DOHH2 (cell line): Measurements from ENCODE around the gene ISLR2.

ENCODE experiments used
- EZH2phosphoT487 ChIP-seq: fragments of 200-600 bp; sonication (generic); IDR thresholded peaks from 2 replicates; pipeline ENCODE4 v1.6.1; 2017; ENCODE audit warnings: borderline replicate concordance, mild to moderate bottlenecking, antibody characterized with exemption, low read length, moderate library complexity, mixed read lengths
- TF ChIP-seq, protein P1 (sequence below): fragments of 200-600 bp; sonication (generic); IDR thresholded peaks from one replicate; pipeline ENCODE4 v1.5.1; 2014; ENCODE audit warnings: antibody characterized with exemption, mild to moderate bottlenecking, low read depth, low read length; ENCODE audit not compliant: poor library complexity, severe bottlenecking

- TF ChIP-seq, protein P1, sequence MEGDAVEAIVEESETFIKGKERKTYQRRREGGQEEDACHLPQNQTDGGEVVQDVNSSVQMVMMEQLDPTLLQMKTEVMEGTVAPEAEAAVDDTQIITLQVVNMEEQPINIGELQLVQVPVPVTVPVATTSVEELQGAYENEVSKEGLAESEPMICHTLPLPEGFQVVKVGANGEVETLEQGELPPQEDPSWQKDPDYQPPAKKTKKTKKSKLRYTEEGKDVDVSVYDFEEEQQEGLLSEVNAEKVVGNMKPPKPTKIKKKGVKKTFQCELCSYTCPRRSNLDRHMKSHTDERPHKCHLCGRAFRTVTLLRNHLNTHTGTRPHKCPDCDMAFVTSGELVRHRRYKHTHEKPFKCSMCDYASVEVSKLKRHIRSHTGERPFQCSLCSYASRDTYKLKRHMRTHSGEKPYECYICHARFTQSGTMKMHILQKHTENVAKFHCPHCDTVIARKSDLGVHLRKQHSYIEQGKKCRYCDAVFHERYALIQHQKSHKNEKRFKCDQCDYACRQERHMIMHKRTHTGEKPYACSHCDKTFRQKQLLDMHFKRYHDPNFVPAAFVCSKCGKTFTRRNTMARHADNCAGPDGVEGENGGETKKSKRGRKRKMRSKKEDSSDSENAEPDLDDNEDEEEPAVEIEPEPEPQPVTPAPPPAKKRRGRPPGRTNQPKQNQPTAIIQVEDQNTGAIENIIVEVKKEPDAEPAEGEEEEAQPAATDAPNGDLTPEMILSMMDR: no peak
- no peak for TF ChIP-seq EZH2phosphoT487
Measured at GRCh38 chr15:74130849-74131627, 652 bp downstream of the ISLR2 start.
